HepG2 (cell line): Measurements from ENCODE around the gene PFDN2. TPM values are rescaled to one million over a fixed set of nuclear protein-coding genes. Genes with fewer than 3 reads are reported as not detected.

Source experiments
- AHR ChIP-seq: IDR thresholded peaks from 2 replicates; pipeline ENCODE4 v1.6.1; 2018; ENCODE audit warnings: missing genetic modification reagents, missing compliant biosample characterization
- AKAP8 ChIP-seq: sonication (generic); formaldehyde crosslinking; IDR thresholded peaks from 2 replicates; pipeline ENCODE4 v1.5.1; 2020; ENCODE audit warnings: mild to moderate bottlenecking, missing genetic modification reagents
- ELF3 ChIP-seq: IDR thresholded peaks from 2 replicates; pipeline ENCODE4 v1.6.1; 2016; ENCODE audit warnings: missing genetic modification reagents, missing compliant biosample characterization
- FOXJ3 ChIP-seq: sonication (generic); formaldehyde crosslinking; IDR thresholded peaks from 2 replicates; pipeline ENCODE4 v1.4.0; 2020; ENCODE audit warnings: missing genetic modification reagents, mild to moderate bottlenecking, borderline replicate concordance
- HOXA5 ChIP-seq: sonication (generic); formaldehyde crosslinking; IDR thresholded peaks from 2 replicates; pipeline ENCODE4 v1.4.0; 2020; ENCODE audit warnings: missing genetic modification reagents
- RARG ChIP-seq: sonication (generic); formaldehyde crosslinking; IDR thresholded peaks from 2 replicates; pipeline ENCODE4 v1.4.0; 2020; ENCODE audit warnings: low read depth, mild to moderate bottlenecking, missing genetic modification reagents
- RCOR2 ChIP-seq: IDR thresholded peaks from 2 replicates; pipeline ENCODE4 v1.6.1; 2016; ENCODE audit warnings: missing biosample characterization, missing genetic modification reagents
- RFXANK ChIP-seq: IDR thresholded peaks from 2 replicates; pipeline ENCODE4 v1.6.1; 2016
- SNAPC2 ChIP-seq: sonication (generic); formaldehyde crosslinking; IDR thresholded peaks from 2 replicates; pipeline ENCODE4 v1.8.1; 2022; ENCODE audit warnings: mild to moderate bottlenecking, missing genetic modification reagents
- ZNF24 ChIP-seq: fragments of 450-650 bp; IDR thresholded peaks from 2 replicates; pipeline ENCODE4 v1.6.1; 2017; ENCODE audit warnings: antibody characterized with exemption, mild to moderate bottlenecking
- ZNF263 ChIP-seq: sonication (generic); formaldehyde crosslinking; IDR thresholded peaks from 2 replicates; pipeline ENCODE4 v1.4.0; 2020; ENCODE audit warnings: missing genetic modification reagents
- ZNF264 ChIP-seq: sonication (generic); formaldehyde crosslinking; IDR thresholded peaks from 2 replicates; pipeline ENCODE4 v1.4.0; 2020; ENCODE audit warnings: missing genetic modification reagents
- ZNF292 ChIP-seq: sonication (generic); formaldehyde crosslinking; IDR thresholded peaks from 2 replicates; pipeline ENCODE4 v1.8.1; 2022; ENCODE audit warnings: mild to moderate bottlenecking, low read depth, missing genetic modification reagents, borderline replicate concordance
- ZNF382 ChIP-seq: sonication (generic); formaldehyde crosslinking; IDR thresholded peaks from 2 replicates; pipeline ENCODE4 v1.5.0; 2020; ENCODE audit warnings: missing genetic modification reagents, mild to moderate bottlenecking, borderline replicate concordance
- ZSCAN20 ChIP-seq: sonication (generic); formaldehyde crosslinking; IDR thresholded peaks from 2 replicates; pipeline ENCODE4 v1.4.0; 2020; ENCODE audit warnings: missing genetic modification reagents, mild to moderate bottlenecking, borderline replicate concordance
- polyA plus RNA-seq, 8 experiments: library from polyadenylated mRNA; depleted of rRNA in 3 of 8; stranded (reverse) in 7 of 8; unstranded in 1 of 8; fragments of >200 nt; fragmentation: Illumina TruSeq in 4 of 8; extraction: Trizol in 4 of 8; gene quantifications; 2 replicates each; pipeline versions ENCODE4 v1.2.1 to v1.2.3, GENCODE V29; 2011 to 2016; ENCODE audit warnings: low read depth in 4 of 8, missing spikeins in 1 of 8, mixed read lengths in 1 of 8; ENCODE audit not compliant: insufficient read depth in 1 of 8
- total RNA-seq, 5 experiments: library from RNA; depleted of rRNA; stranded (reverse); fragments of >200 nt; fragmentation: Illumina TruSeq; extraction: Trizol; gene quantifications; 2 replicates each; pipeline ENCODE4 v1.2.3, GENCODE V29; 2016; ENCODE audit warnings: low read depth in 1 of 5
- TF ChIP-seq, protein P1 (sequence below): sonication (generic); formaldehyde crosslinking; IDR thresholded peaks from 2 replicates; pipeline ENCODE4 v1.4.0; 2020; ENCODE audit warnings: low read depth, missing genetic modification reagents
- TF ChIP-seq, protein P2 (sequence below): sonication (generic); formaldehyde crosslinking; IDR thresholded peaks from 2 replicates; pipeline ENCODE4 v1.5.0; 2020; ENCODE audit warnings: mild to moderate bottlenecking, missing genetic modification reagents, borderline replicate concordance

Gene PFDN2
- total and polyA plus RNA-seq, 2 of the 13 experiments (the other 11 are each of a cell fraction or from before 2014, with no cell fraction given): 62.6 to 63.6 TPM

DNA sequence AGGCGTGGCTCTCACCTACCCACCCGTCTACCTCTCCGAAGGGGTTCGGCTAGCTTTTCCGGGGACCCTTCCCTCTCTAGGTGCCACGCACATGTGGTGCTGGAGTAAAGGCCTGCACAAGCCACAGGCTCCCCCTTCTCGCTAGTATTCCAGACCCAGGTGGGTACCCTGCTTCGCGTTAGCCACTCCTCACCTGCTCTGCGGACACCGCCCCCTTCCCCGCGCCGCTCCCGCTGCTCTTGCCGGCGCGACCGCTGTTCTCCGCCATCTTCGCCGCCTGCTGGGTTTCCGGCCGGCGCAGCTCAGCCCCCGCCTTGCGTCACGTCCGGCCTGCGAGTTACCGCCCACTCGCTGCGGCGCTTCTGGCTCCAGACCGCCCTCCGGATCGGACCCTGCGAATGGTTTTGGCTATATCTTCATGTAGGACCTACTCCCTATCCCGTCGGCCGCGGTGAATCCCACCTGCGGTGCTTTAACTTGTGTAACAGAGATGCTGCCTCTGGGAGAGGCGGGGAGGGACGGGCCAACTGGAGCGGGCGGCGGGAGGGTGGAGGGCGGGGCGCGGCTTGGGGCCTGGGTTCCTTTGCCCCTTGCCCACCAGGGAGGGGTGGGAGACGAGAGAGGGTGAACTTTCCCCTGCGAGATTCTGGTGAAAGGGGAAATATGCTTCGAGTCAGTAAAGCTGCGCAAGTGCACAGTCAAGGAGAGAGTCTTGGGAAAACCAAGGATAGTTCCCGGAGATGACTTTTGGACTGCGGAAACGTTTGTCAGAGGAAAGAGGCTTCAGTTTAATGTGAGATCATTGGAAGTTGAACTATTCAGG lies at the start of gene PFDN2, which contains the start of gene NIT1 (continued):
- TF ChIP-seq, protein P1, sequence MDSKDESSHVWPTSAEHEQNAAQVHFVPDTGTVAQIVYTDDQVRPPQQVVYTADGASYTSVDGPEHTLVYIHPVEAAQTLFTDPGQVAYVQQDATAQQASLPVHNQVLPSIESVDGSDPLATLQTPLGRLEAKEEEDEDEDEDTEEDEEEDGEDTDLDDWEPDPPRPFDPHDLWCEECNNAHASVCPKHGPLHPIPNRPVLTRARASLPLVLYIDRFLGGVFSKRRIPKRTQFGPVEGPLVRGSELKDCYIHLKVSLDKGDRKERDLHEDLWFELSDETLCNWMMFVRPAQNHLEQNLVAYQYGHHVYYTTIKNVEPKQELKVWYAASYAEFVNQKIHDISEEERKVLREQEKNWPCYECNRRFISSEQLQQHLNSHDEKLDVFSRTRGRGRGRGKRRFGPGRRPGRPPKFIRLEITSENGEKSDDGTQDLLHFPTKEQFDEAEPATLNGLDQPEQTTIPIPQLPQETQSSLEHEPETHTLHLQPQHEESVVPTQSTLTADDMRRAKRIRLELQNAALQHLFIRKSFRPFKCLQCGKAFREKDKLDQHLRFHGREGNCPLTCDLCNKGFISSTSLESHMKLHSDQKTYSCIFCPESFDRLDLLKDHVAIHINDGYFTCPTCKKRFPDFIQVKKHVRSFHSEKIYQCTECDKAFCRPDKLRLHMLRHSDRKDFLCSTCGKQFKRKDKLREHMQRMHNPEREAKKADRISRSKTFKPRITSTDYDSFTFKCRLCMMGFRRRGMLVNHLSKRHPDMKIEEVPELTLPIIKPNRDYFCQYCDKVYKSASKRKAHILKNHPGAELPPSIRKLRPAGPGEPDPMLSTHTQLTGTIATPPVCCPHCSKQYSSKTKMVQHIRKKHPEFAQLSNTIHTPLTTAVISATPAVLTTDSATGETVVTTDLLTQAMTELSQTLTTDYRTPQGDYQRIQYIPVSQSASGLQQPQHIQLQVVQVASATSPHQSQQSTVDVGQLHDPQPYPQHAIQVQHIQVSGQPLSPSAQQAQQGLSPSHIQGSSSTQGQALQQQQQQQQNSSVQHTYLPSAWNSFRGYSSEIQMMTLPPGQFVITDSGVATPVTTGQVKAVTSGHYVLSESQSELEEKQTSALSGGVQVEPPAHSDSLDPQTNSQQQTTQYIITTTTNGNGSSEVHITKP (CRISPR knock-in tag): no peak; the same call in 1 of the 2 replicates
- no peak for TF ChIP-seq RCOR2 (CRISPR knock-in tag)
- TF ChIP-seq ZNF263 (CRISPR knock-in tag): no peak
- no peak for TF ChIP-seq ZNF24
- no peak for TF ChIP-seq ZSCAN20 (CRISPR knock-in tag)
- no peak for TF ChIP-seq ZNF264
- TF ChIP-seq ZNF382 (CRISPR knock-in tag): no peak
- TF ChIP-seq, protein P2, sequence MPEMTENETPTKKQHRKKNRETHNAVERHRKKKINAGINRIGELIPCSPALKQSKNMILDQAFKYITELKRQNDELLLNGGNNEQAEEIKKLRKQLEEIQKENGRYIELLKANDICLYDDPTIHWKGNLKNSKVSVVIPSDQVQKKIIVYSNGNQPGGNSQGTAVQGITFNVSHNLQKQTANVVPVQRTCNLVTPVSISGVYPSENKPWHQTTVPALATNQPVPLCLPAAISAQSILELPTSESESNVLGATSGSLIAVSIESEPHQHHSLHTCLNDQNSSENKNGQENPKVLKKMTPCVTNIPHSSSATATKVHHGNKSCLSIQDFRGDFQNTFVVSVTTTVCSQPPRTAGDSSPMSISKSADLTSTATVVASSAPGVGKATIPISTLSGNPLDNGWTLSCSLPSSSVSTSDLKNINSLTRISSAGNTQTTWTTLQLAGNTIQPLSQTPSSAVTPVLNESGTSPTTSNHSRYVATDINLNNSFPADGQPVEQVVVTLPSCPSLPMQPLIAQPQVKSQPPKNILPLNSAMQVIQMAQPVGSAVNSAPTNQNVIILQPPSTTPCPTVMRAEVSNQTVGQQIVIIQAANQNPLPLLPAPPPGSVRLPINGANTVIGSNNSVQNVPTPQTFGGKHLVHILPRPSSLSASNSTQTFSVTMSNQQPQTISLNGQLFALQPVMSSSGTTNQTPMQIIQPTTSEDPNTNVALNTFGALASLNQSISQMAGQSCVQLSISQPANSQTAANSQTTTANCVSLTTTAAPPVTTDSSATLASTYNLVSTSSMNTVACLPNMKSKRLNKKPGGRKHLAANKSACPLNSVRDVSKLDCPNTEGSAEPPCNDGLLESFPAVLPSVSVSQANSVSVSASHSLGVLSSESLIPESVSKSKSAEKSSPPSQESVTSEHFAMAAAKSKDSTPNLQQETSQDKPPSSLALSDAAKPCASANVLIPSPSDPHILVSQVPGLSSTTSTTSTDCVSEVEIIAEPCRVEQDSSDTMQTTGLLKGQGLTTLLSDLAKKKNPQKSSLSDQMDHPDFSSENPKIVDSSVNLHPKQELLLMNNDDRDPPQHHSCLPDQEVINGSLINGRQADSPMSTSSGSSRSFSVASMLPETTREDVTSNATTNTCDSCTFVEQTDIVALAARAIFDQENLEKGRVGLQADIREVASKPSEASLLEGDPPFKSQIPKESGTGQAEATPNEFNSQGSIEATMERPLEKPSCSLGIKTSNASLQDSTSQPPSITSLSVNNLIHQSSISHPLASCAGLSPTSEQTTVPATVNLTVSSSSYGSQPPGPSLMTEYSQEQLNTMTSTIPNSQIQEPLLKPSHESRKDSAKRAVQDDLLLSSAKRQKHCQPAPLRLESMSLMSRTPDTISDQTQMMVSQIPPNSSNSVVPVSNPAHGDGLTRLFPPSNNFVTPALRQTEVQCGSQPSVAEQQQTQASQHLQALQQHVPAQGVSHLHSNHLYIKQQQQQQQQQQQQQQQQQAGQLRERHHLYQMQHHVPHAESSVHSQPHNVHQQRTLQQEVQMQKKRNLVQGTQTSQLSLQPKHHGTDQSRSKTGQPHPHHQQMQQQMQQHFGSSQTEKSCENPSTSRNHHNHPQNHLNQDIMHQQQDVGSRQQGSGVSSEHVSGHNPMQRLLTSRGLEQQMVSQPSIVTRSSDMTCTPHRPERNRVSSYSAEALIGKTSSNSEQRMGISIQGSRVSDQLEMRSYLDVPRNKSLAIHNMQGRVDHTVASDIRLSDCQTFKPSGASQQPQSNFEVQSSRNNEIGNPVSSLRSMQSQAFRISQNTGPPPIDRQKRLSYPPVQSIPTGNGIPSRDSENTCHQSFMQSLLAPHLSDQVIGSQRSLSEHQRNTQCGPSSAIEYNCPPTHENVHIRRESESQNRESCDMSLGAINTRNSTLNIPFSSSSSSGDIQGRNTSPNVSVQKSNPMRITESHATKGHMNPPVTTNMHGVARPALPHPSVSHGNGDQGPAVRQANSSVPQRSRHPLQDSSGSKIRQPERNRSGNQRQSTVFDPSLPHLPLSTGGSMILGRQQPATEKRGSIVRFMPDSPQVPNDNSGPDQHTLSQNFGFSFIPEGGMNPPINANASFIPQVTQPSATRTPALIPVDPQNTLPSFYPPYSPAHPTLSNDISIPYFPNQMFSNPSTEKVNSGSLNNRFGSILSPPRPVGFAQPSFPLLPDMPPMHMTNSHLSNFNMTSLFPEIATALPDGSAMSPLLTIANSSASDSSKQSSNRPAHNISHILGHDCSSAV (CRISPR knock-in tag): no peak
- TF ChIP-seq RFXANK (CRISPR knock-in tag): no peak
- peak; percentile 31; the same call in 1 of the 2 replicates for TF ChIP-seq ELF3 (CRISPR knock-in tag)
- 0 out of 2 replicates have a peak, but pooled peaks have one; percentile 37 for TF ChIP-seq ZNF292
- TF ChIP-seq SNAPC2: no peak; the same call in 1 of the 2 replicates
- TF ChIP-seq FOXJ3 (CRISPR knock-in tag): peak; percentile 42; the same call in 1 of the 2 replicates
- TF ChIP-seq AHR (CRISPR knock-in tag): no peak; the same call in 1 of the 2 replicates
- TF ChIP-seq RARG (CRISPR knock-in tag): no peak
- peak; percentile 82 for TF ChIP-seq HOXA5
- TF ChIP-seq AKAP8 (CRISPR knock-in tag): 0 out of 2 replicates have a peak, but pooled peaks have one; percentile 59
